ENCODE data around the gene RUFY4.

Gene RUFY4

DNA sequence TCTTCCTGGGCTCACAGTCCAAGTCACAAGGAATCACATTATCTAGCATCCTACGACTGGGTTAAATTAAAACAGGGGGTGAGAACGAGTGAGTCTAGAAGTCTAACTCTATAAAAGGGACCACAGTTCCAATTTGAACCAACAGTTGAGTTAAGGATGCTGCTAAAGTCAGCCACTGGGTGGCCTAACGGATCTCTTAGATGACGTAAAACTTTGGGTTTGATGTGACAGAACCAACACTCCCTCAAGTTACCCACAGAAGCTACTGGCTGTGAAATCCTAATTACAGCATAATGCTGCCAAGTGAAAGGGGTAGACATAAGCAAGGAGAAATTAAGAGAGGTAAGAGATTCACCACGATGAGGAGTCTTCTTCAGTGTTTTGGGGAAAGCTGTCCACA is 32.7 kb upstream of the RUFY4 start:
- no peak overlapping the region for H3K27ac ChIP-seq (ENCODE audit: insufficient read depth in 1 of 2, low read depth in 1 of 2, low read length in 2 of 2, poor library complexity in 1 of 2, severe bottlenecking in 2 of 2)
- POLR2A ChIA-PET: no interaction called here
- 90% methylated on average over 3 of the region's 5 CpGs for WGBS (ENCODE audit: insufficient coverage)
- peak in 2 of 3 donors; percentile 37 to 42 for DNase-seq
- H3K9me3 ChIP-seq (ENCODE audit: control extremely low read depth in 1 of 5, control insufficient read depth in 4 of 5, insufficient read depth in 2 of 5, low read depth in 1 of 5, low read length in 4 of 5): no peaks in the 10 kb centered on the region
- CTCF ChIA-PET: interaction anchor here (0.6 to 2.1 kb wide), 10 partner anchors 10 to 254 kb away, joined by 3 to 7 read pairs (median 3); no protein-coding TSS in a partner anchor
- no peaks in the 10 kb centered on the region for H3K36me3 ChIP-seq (ENCODE audit: control insufficient read depth in 4 of 4, insufficient read depth in 4 of 4, low read length in 3 of 4)
- no peak overlapping the region for H3K4me3 ChIP-seq (ENCODE audit: control insufficient read depth in 1 of 7, extremely low read depth in 1 of 7, insufficient read depth in 4 of 7, low read depth in 2 of 7, low read length in 6 of 7)
- H3K27me3 ChIP-seq (replicated peaks in 2 of 5; ENCODE audit: control insufficient read depth in 4 of 5, insufficient read depth in 5 of 5, low read length in 4 of 5): peaks cover 0 to 1% (median 0%) of the 10 kb centered on the region in 5 experiments
- peaks cover 0 to 15% (median 13%) of the 10 kb centered on the region in 4 experiments for H3K4me1 ChIP-seq (ENCODE audit: control extremely low read depth in 1 of 4, control insufficient read depth in 4 of 4, insufficient read depth in 4 of 4, low read length in 3 of 4)

DNA sequence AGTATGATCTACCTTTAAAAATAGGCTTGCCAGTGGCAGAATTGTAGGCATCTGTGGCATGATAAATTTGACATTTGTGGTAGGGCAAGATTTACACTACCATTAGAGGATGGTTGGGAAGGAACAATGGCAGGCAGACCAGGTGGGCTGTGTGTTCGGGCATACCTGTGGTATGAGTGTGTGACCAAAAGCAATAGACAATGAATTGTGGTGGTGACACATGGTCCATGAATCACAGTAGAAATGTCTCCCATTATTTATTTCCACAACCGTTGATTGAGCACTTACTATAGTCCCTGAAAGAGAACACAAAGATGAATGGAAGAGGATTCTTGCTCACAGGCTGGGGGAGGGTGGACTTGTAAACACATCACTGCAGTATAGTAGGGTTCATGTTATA is 29.9 kb upstream of the RUFY4 start:
- Histone ChIP-seq H3K36me3 (ENCODE audit: control insufficient read depth in 4 of 4, insufficient read depth in 4 of 4, low read length in 3 of 4) (no peaks in the 10 kb centered on the region), H3K4me3 (ENCODE audit: control insufficient read depth in 1 of 7, extremely low read depth in 1 of 7, insufficient read depth in 4 of 7, low read depth in 2 of 7, low read length in 6 of 7) (no peak overlapping the region), H3K9me3 (ENCODE audit: control extremely low read depth in 1 of 5, control insufficient read depth in 4 of 5, insufficient read depth in 2 of 5, low read depth in 1 of 5, low read length in 4 of 5) (peaks cover 0 to 10% (median 0%) of the 10 kb centered on the region in 5 experiments), H3K27ac (ENCODE audit: insufficient read depth in 1 of 2, low read depth in 1 of 2, low read length in 2 of 2, poor library complexity in 1 of 2, severe bottlenecking in 2 of 2) (no peak overlapping the region), H3K4me1 (ENCODE audit: control extremely low read depth in 1 of 4, control insufficient read depth in 4 of 4, insufficient read depth in 4 of 4, low read length in 3 of 4) (peaks cover 0 to 5% (median 5%) of the 10 kb centered on the region in 4 experiments), H3K27me3 (replicated peaks in 2 of 5; ENCODE audit: control insufficient read depth in 4 of 5, insufficient read depth in 5 of 5, low read length in 4 of 5) (peaks cover 0 to 4% (median 0%) of the 10 kb centered on the region in 5 experiments)
- CTCF ChIA-PET: interaction anchor here (0.6 to 1.2 kb wide), 4 partner anchors 17 to 153 kb away, joined by 3 read pairs; no protein-coding TSS in a partner anchor
- WGBS (ENCODE audit: insufficient coverage): 88% methylated on average over 1 of the region's 2 CpGs
- no peak for DNase-seq
- POLR2A ChIA-PET: interaction anchor here (0.6 kb wide), 1 partner anchor 28 kb away, joined by 3 read pairs; no protein-coding TSS in a partner anchor

DNA sequence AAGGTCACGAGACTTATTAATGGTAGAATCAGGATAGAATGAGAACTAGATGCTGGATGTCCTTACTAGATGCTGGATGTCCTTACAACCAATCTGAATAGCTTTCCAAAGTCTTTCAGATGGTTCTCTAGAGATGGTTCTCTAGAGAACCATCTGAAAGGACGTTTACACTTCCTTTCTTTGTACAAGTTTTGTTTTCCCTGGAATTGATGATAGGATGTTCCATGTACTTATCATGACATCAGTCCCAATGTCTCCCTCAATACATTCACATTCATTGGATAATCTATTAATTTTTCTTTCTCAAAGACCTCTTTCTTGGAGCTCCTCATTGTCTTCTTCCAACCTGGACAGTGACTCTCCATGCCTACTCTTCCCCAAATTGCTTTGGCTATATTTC is 28.2 kb upstream of the RUFY4 start:
- Histone ChIP-seq H3K4me1 (ENCODE audit: control extremely low read depth in 1 of 4, control insufficient read depth in 4 of 4, insufficient read depth in 4 of 4, low read length in 3 of 4) (no peaks in the 10 kb centered on the region), H3K27me3 (replicated peaks in 2 of 5; ENCODE audit: control insufficient read depth in 4 of 5, insufficient read depth in 5 of 5, low read length in 4 of 5) (peaks cover 0 to 4% (median 0%) of the 10 kb centered on the region in 5 experiments), H3K36me3 (ENCODE audit: control insufficient read depth in 4 of 4, insufficient read depth in 4 of 4, low read length in 3 of 4) (no peaks in the 10 kb centered on the region), H3K27ac (ENCODE audit: insufficient read depth in 1 of 2, low read depth in 1 of 2, low read length in 2 of 2, poor library complexity in 1 of 2, severe bottlenecking in 2 of 2) (no peak overlapping the region), H3K9me3 (ENCODE audit: control extremely low read depth in 1 of 5, control insufficient read depth in 4 of 5, insufficient read depth in 2 of 5, low read depth in 1 of 5, low read length in 4 of 5) (peaks cover 0 to 10% (median 0%) of the 10 kb centered on the region in 5 experiments), H3K4me3 (ENCODE audit: control insufficient read depth in 1 of 7, extremely low read depth in 1 of 7, insufficient read depth in 4 of 7, low read depth in 2 of 7, low read length in 6 of 7) (no peak overlapping the region)
- DNase-seq: no peak
- CTCF ChIA-PET: interaction anchor here (0.6 to 1.9 kb wide), 7 partner anchors 11 to 284 kb away, joined by 3 to 4 read pairs (median 3); no protein-coding TSS in a partner anchor
- POLR2A ChIA-PET: no interaction called here
- WGBS (ENCODE audit: insufficient coverage): no CpG with 5 or more reads among the region's 2 CpGs

GRCh38 chr2:218041302-218042168 is 27.5 kb upstream of the RUFY4 start:
- Histone ChIP-seq H3K36me3 (ENCODE audit: control insufficient read depth in 4 of 4, insufficient read depth in 4 of 4, low read length in 3 of 4) (no peaks in the 10 kb centered on the region), H3K4me1 (ENCODE audit: control extremely low read depth in 1 of 4, control insufficient read depth in 4 of 4, insufficient read depth in 4 of 4, low read length in 3 of 4) (no peaks in the 10 kb centered on the region), H3K27ac (ENCODE audit: insufficient read depth in 1 of 2, low read depth in 1 of 2, low read length in 2 of 2, poor library complexity in 1 of 2, severe bottlenecking in 2 of 2) (no peak overlapping the region), H3K9me3 (ENCODE audit: control extremely low read depth in 1 of 5, control insufficient read depth in 4 of 5, insufficient read depth in 2 of 5, low read depth in 1 of 5, low read length in 4 of 5) (peaks cover 0 to 10% (median 0%) of the 10 kb centered on the region in 5 experiments), H3K4me3 (ENCODE audit: control insufficient read depth in 1 of 7, extremely low read depth in 1 of 7, insufficient read depth in 4 of 7, low read depth in 2 of 7, low read length in 6 of 7) (no peak overlapping the region), H3K27me3 (replicated peaks in 2 of 5; ENCODE audit: control insufficient read depth in 4 of 5, insufficient read depth in 5 of 5, low read length in 4 of 5) (peaks cover 0 to 4% (median 0%) of the 10 kb centered on the region in 5 experiments)
- ChIA-PET CTCF (interaction anchor here (0.8 to 1.9 kb wide), 9 partner anchors 11 to 284 kb away, joined by 3 to 4 read pairs (median 3); no protein-coding TSS in a partner anchor), POLR2A (no interaction called here)
- DNase-seq: no peak
- no CpG with 5 or more reads among the region's 2 CpGs for WGBS (ENCODE audit: insufficient coverage)

DNA sequence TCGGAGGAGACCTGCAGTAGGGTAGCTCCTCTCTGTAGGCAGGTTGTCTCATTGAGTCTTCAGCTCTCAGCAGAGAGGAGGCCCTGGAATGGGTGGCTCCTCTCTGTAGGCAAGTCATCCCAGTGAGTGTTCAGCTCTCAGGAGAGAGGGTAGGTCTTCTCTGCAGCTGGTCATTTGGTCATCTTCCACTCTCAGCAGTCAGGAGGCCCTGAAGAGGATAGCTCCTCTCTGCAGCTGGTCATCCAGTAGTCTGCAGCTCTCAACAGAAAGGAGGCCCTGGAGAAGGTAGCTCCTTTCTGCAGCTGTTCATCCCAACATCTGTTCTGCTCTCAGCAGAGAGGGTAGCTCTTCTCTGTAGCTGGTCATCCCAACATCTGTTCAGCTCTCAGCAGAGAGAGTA is 26.0 kb upstream of the RUFY4 start:
- DNase-seq: no peak
- ChIA-PET CTCF (interaction anchor here (1.0 to 1.2 kb wide), 2 partner anchors 24 to 254 kb away, joined by 3 read pairs; no protein-coding TSS in a partner anchor), POLR2A (no interaction called here)
- Histone ChIP-seq H3K36me3 (ENCODE audit: control insufficient read depth in 4 of 4, insufficient read depth in 4 of 4, low read length in 3 of 4) (no peaks in the 10 kb centered on the region), H3K27me3 (replicated peaks in 2 of 5; ENCODE audit: control insufficient read depth in 4 of 5, insufficient read depth in 5 of 5, low read length in 4 of 5) (peaks cover 0 to 4% (median 0%) of the 10 kb centered on the region in 5 experiments), H3K4me1 (ENCODE audit: control extremely low read depth in 1 of 4, control insufficient read depth in 4 of 4, insufficient read depth in 4 of 4, low read length in 3 of 4) (peaks cover 0 to 3% (median 0%) of the 10 kb centered on the region in 4 experiments), H3K27ac (ENCODE audit: insufficient read depth in 1 of 2, low read depth in 1 of 2, low read length in 2 of 2, poor library complexity in 1 of 2, severe bottlenecking in 2 of 2) (no peak overlapping the region), H3K9me3 (ENCODE audit: control extremely low read depth in 1 of 5, control insufficient read depth in 4 of 5, insufficient read depth in 2 of 5, low read depth in 1 of 5, low read length in 4 of 5) (peaks cover 0 to 10% (median 0%) of the 10 kb centered on the region in 5 experiments), H3K4me3 (ENCODE audit: control insufficient read depth in 1 of 7, extremely low read depth in 1 of 7, insufficient read depth in 4 of 7, low read depth in 2 of 7, low read length in 6 of 7) (no peak overlapping the region)
- WGBS (ENCODE audit: insufficient coverage): 100% methylated on average over 1 of the region's 1 CpG

DNA sequence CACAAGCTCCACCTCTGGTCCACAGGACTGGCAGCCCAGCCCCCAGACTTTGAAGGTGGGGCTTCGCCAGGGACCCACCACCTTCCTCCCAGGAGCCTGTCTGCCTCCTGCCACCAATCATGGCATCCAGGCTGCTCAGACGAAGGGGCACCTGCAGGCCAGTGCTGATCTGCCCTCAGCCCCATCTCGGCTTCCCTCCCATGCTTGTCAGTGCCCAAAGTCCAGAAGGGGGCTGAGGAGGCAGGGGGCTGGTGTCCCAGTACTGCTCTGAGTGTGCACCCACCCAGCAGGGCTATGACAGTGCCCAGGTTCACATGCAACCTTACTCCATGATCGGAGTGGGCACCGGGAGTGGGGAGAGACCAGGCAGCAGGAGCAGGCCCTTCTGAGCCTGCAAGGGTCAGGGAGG is 25.3 kb upstream of the RUFY4 start:
- Histone ChIP-seq H3K4me1 (ENCODE audit: control extremely low read depth in 1 of 4, control insufficient read depth in 4 of 4, insufficient read depth in 4 of 4, low read length in 3 of 4) (peaks cover 0 to 3% (median 0%) of the 10 kb centered on the region in 4 experiments), H3K4me3 (ENCODE audit: control insufficient read depth in 1 of 7, extremely low read depth in 1 of 7, insufficient read depth in 4 of 7, low read depth in 2 of 7, low read length in 6 of 7) (no peak overlapping the region), H3K27me3 (replicated peaks in 2 of 5; ENCODE audit: control insufficient read depth in 4 of 5, insufficient read depth in 5 of 5, low read length in 4 of 5) (peaks cover 0 to 4% (median 0%) of the 10 kb centered on the region in 5 experiments), H3K9me3 (ENCODE audit: control extremely low read depth in 1 of 5, control insufficient read depth in 4 of 5, insufficient read depth in 2 of 5, low read depth in 1 of 5, low read length in 4 of 5) (peaks cover 0 to 10% (median 0%) of the 10 kb centered on the region in 5 experiments), H3K36me3 (ENCODE audit: control insufficient read depth in 4 of 4, insufficient read depth in 4 of 4, low read length in 3 of 4) (no peaks in the 10 kb centered on the region), H3K27ac (ENCODE audit: insufficient read depth in 1 of 2, low read depth in 1 of 2, low read length in 2 of 2, poor library complexity in 1 of 2, severe bottlenecking in 2 of 2) (no peak overlapping the region)
- ChIA-PET POLR2A (no interaction called here), CTCF (interaction anchor here (1.0 to 1.4 kb wide), 3 partner anchors 9 to 255 kb away, joined by 3 read pairs; no protein-coding TSS in a partner anchor)
- 100% methylated on average over 2 of the region's 5 CpGs for WGBS (ENCODE audit: insufficient coverage)
- no peak for DNase-seq

Measured in common myeloid progenitor, CD34-positive (primary cell).